Measurements from ENCODE around the gene RET.
A peak's percentile ranks its signal among the peaks of the same experiment; 100 is the strongest.

Gene RET

GRCh38 chr10:43113201-43114087, 36.6 kb downstream of the RET start:
- no peak for ATAC-seq
- Mint-ChIP-seq H3K27ac (peak overlapping the region in 1 of 2 donors; percentile 31), H3K9me3 (no peaks in the 10 kb centered on the region), H3K4me3 (no peak overlapping the region), H3K4me1 (peaks cover 20% of the 10 kb centered on the region), H3K27me3 (no peaks in the 10 kb centered on the region)
- no peak for DNase-seq

GRCh38 chr10:43114088-43114742, 37.3 kb downstream of the RET start:
- ATAC-seq (no peak), DNase-seq (no peak)
- Mint-ChIP-seq H3K4me1 (peaks cover 27% of the 10 kb centered on the region), H3K9me3 (no peaks in the 10 kb centered on the region), H3K27ac (peak overlapping the region in 1 of 2 donors; percentile 46), H3K4me3 (no peak overlapping the region), H3K27me3 (no peaks in the 10 kb centered on the region)

GRCh38 chr10:43114743-43115611, 38.1 kb downstream of the RET start:
- no peak for ATAC-seq
- H3K27ac Mint-ChIP-seq, result peak overlapping the region in 1 of 2 donors; percentile 46
- peaks cover 32% of the 10 kb centered on the region for H3K4me1 Mint-ChIP-seq
- no peak for DNase-seq
- no peaks in the 10 kb centered on the region for H3K27me3 Mint-ChIP-seq
- no peak overlapping the region for H3K4me3 Mint-ChIP-seq
- H3K9me3 Mint-ChIP-seq, result no peaks in the 10 kb centered on the region

GRCh38 chr10:43115881-43116595, 39.2 kb downstream of the RET start:
- no peaks in the 10 kb centered on the region for H3K27me3 Mint-ChIP-seq
- H3K4me3 Mint-ChIP-seq, result no peak overlapping the region
- H3K4me1 Mint-ChIP-seq, result peaks cover 33% of the 10 kb centered on the region
- H3K27ac Mint-ChIP-seq, result no peak overlapping the region
- no peak for DNase-seq
- no peak for ATAC-seq
- H3K9me3 Mint-ChIP-seq, result no peaks in the 10 kb centered on the region

GRCh38 chr10:43116596-43116995, 39.7 kb downstream of the RET start:
- Mint-ChIP-seq H3K9me3 (no peaks in the 10 kb centered on the region), H3K4me3 (no peak overlapping the region), H3K27me3 (no peaks in the 10 kb centered on the region), H3K4me1 (peaks cover 39% of the 10 kb centered on the region), H3K27ac (no peak overlapping the region)
- ATAC-seq (no peak), DNase-seq (no peak)

GRCh38 chr10:43117031-43117776, 40.3 kb downstream of the RET start:
- H3K27ac Mint-ChIP-seq, result no peak overlapping the region
- no peaks in the 10 kb centered on the region for H3K9me3 Mint-ChIP-seq
- DNase-seq, result no peak
- no peak overlapping the region for H3K4me3 Mint-ChIP-seq
- H3K27me3 Mint-ChIP-seq, result no peaks in the 10 kb centered on the region
- peaks cover 45% of the 10 kb centered on the region for H3K4me1 Mint-ChIP-seq
- ATAC-seq, result no peak

GRCh38 chr10:43117777-43118583, 41.1 kb downstream of the RET start:
- DNase-seq (no peak), ATAC-seq (no peak)
- Mint-ChIP-seq H3K27ac (peak overlapping the region in 1 of 2 donors; percentile 33), H3K4me3 (no peak overlapping the region), H3K9me3 (no peaks in the 10 kb centered on the region), H3K27me3 (no peaks in the 10 kb centered on the region), H3K4me1 (peaks cover 50% of the 10 kb centered on the region)

GRCh38 chr10:43118631-43119415, 42.0 kb downstream of the RET start:
- Mint-ChIP-seq H3K27me3 (no peaks in the 10 kb centered on the region), H3K4me1 (peaks cover 50% of the 10 kb centered on the region), H3K9me3 (no peaks in the 10 kb centered on the region), H3K4me3 (no peak overlapping the region), H3K27ac (peak overlapping the region in 1 of 2 donors; percentile 33)
- DNase-seq (no peak), ATAC-seq (no peak)

- Mint-ChIP-seq H3K27ac (no peak overlapping the region), H3K9me3 (no peaks in the 10 kb centered on the region), H3K27me3 (peaks cover 3% of the 10 kb centered on the region), H3K4me1 (peaks cover 50% of the 10 kb centered on the region), H3K4me3 (no peak overlapping the region)
- DNase-seq, result no peak
- ATAC-seq, result no peak
Observed at GRCh38 chr10:43119416-43120115, 42.7 kb downstream of the RET start.

- H3K9me3 Mint-ChIP-seq, result no peaks in the 10 kb centered on the region
- peak overlapping the region; percentile 69 to 76 for H3K4me3 Mint-ChIP-seq
- DNase-seq, result no peak
- H3K27me3 Mint-ChIP-seq, result peaks cover 9% of the 10 kb centered on the region
- peaks cover 50% of the 10 kb centered on the region for H3K4me1 Mint-ChIP-seq
- peak; percentile 21 for ATAC-seq
- peak overlapping the region; percentile 77 to 98 for H3K27ac Mint-ChIP-seq
Observed at GRCh38 chr10:43120116-43120928, 43.5 kb downstream of the RET start.

GRCh38 chr10:43120929-43121314, 44.1 kb downstream of the RET start:
- H3K4me1 Mint-ChIP-seq, result peaks cover 50% of the 10 kb centered on the region
- no peaks in the 10 kb centered on the region for H3K9me3 Mint-ChIP-seq
- DNase-seq, result peak; percentile 72 to 88
- H3K4me3 Mint-ChIP-seq, result peak overlapping the region; percentile 69 to 76
- H3K27me3 Mint-ChIP-seq, result peaks cover 9% of the 10 kb centered on the region
- ATAC-seq, result peak; percentile 97
- peak overlapping the region; percentile 77 to 98 for H3K27ac Mint-ChIP-seq

GRCh38 chr10:43121444-43121843, 44.6 kb downstream of the RET start:
- DNase-seq, result no peak
- peak overlapping the region; percentile 69 to 76 for H3K4me3 Mint-ChIP-seq
- H3K27me3 Mint-ChIP-seq, result peaks cover 9% of the 10 kb centered on the region
- peak overlapping the region; percentile 14 to 98 for H3K27ac Mint-ChIP-seq
- peaks cover 52% of the 10 kb centered on the region for H3K4me1 Mint-ChIP-seq
- no peaks in the 10 kb centered on the region for H3K9me3 Mint-ChIP-seq
- ATAC-seq, result peak; percentile 4
